ENCODE data around the gene PLXNA4.
A peak's percentile ranks its signal among the peaks of the same experiment; 100 is the strongest.

PLXNA4 gene

DNA sequence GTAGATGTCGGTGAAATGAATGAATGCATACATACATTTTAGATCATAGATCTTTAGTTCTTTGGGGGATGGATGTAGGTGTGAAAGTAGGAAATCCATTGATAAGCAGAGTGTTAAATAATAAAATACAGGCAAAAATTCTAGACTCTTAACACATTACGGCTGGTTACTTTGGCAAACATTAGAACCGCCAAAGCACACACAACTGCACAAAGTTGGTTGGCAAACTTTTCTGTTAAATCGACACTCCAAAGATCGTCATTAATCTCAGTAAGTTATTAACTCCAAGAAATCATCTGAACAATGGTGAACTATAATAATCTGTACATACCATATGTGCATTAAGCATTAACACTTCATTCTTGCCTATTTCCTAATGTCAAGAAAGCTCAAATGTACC is 231.2 kb downstream of the PLXNA4 start:
- no peak overlapping the region for H4K8ac ChIP-seq (ENCODE audit: low read length)
- H3K9me3 ChIP-seq (ENCODE audit: control insufficient read depth, low read length): no peaks in the 10 kb centered on the region
- DNase-seq: no peak
- H2BK12ac ChIP-seq (ENCODE audit: low read length in 2 of 2): no peak overlapping the region
- H3K23ac ChIP-seq (ENCODE audit: low read length in 2 of 2): no peak overlapping the region
- H2AFZ ChIP-seq (ENCODE audit: low read depth, low read length): no peak overlapping the region
- no peaks in the 10 kb centered on the region for H3K36me3 ChIP-seq (ENCODE audit: control insufficient read depth in 1 of 2, insufficient read depth in 2 of 2, low read depth in 1 of 2, low read length in 2 of 2)
- no peak overlapping the region for H2BK15ac ChIP-seq (ENCODE audit: low read depth, poor library complexity, severe bottlenecking)
- no peak overlapping the region for H2BK5ac ChIP-seq (ENCODE audit: low read depth, low read length, poor library complexity, severe bottlenecking)
- H3K9ac ChIP-seq (ENCODE audit: low read length): no peak overlapping the region
- H2BK120ac ChIP-seq (ENCODE audit: low read depth, low read length): no peak overlapping the region
- no peak overlapping the region for H3K4me3 ChIP-seq (ENCODE audit: insufficient read depth in 1 of 2, low read depth in 1 of 2, low read length in 2 of 2)
- H3K79me1 ChIP-seq (replicated peaks; ENCODE audit: low read length, poor library complexity, severe bottlenecking): no peaks in the 10 kb centered on the region
- H3K14ac ChIP-seq (ENCODE audit: low read length in 2 of 2): no peak overlapping the region
- no peak overlapping the region for H3K4me2 ChIP-seq (ENCODE audit: low read length, poor library complexity, severe bottlenecking)
- H3K4ac ChIP-seq (ENCODE audit: low read depth in 1 of 2, low read length in 2 of 2): no peak overlapping the region
- H3K4me1 ChIP-seq (ENCODE audit: control insufficient read depth, insufficient read depth, low read depth, low read length): no peaks in the 10 kb centered on the region
- H3K27ac ChIP-seq (ENCODE audit: low read length, poor library complexity, severe bottlenecking): no peak overlapping the region
- 94% methylated on average over 4 of the region's 5 CpGs for WGBS
- H3K27me3 ChIP-seq (ENCODE audit: control insufficient read depth in 1 of 2, insufficient read depth in 1 of 2, low read length in 2 of 2): peaks cover 7 to 17% of the 10 kb centered on the region in 2 experiments
- H3K18ac ChIP-seq (ENCODE audit: low read depth in 1 of 2, low read length in 2 of 2): no peak overlapping the region
- H2AK5ac ChIP-seq (ENCODE audit: low read length, severe bottlenecking): no peak overlapping the region
- H4K91ac ChIP-seq (ENCODE audit: low read length): no peak overlapping the region

DNA sequence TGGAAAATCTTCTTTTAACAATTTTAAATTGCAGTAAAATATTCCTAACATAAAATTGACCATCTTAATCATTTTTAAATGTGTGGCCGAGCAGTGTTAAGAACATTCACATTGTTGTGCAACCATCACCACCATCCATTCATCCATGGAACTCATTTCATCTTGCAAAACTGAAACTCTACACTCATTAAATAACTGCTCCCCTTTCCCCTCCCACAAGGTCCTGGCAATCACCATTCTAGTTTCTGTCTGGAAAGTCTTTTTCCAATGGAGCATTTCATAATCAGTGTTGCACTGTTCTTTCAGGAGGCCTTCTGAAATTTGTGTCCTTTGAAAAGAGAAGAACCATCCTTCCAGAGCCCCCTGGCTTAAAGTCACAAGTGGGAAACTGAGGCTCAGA is 233.1 kb downstream of the PLXNA4 start:
- Histone ChIP-seq H3K9ac (ENCODE audit: low read length) (no peak overlapping the region), H3K9me3 (ENCODE audit: control insufficient read depth, low read length) (no peaks in the 10 kb centered on the region), H3K27me3 (ENCODE audit: control insufficient read depth in 1 of 2, insufficient read depth in 1 of 2, low read length in 2 of 2) (peaks cover 2 to 17% of the 10 kb centered on the region in 2 experiments), H3K4me1 (ENCODE audit: control insufficient read depth, insufficient read depth, low read depth, low read length) (no peaks in the 10 kb centered on the region), H2BK12ac (ENCODE audit: low read length in 2 of 2) (no peak overlapping the region), H3K27ac (ENCODE audit: low read length, poor library complexity, severe bottlenecking) (no peak overlapping the region), H3K4ac (ENCODE audit: low read depth in 1 of 2, low read length in 2 of 2) (no peak overlapping the region), H3K14ac (ENCODE audit: low read length in 2 of 2) (no peak overlapping the region), H2AFZ (ENCODE audit: low read depth, low read length) (no peak overlapping the region), H4K8ac (ENCODE audit: low read length) (no peak overlapping the region), H4K91ac (ENCODE audit: low read length) (no peak overlapping the region), H3K18ac (ENCODE audit: low read depth in 1 of 2, low read length in 2 of 2) (no peak overlapping the region), H3K79me1 (replicated peaks; ENCODE audit: low read length, poor library complexity, severe bottlenecking) (no peaks in the 10 kb centered on the region), H3K23ac (ENCODE audit: low read length in 2 of 2) (no peak overlapping the region), H2AK5ac (ENCODE audit: low read length, severe bottlenecking) (no peak overlapping the region), H2BK120ac (ENCODE audit: low read depth, low read length) (no peak overlapping the region), H2BK5ac (ENCODE audit: low read depth, low read length, poor library complexity, severe bottlenecking) (no peak overlapping the region), H3K4me2 (ENCODE audit: low read length, poor library complexity, severe bottlenecking) (no peak overlapping the region), H3K4me3 (ENCODE audit: insufficient read depth in 1 of 2, low read depth in 1 of 2, low read length in 2 of 2) (no peak overlapping the region), H2BK15ac (ENCODE audit: low read depth, poor library complexity, severe bottlenecking) (no peak overlapping the region), H3K36me3 (ENCODE audit: control insufficient read depth in 1 of 2, insufficient read depth in 2 of 2, low read depth in 1 of 2, low read length in 2 of 2) (no peaks in the 10 kb centered on the region)
- DNase-seq: no peak
- WGBS: 97% methylated on average over 1 of the region's 1 CpG

- H2BK120ac ChIP-seq (ENCODE audit: low read depth, low read length): no peak overlapping the region
- H4K8ac ChIP-seq (ENCODE audit: low read length): no peak overlapping the region
- H3K4me2 ChIP-seq (ENCODE audit: low read length, poor library complexity, severe bottlenecking): no peak overlapping the region
- no peaks in the 10 kb centered on the region for H3K4me1 ChIP-seq (ENCODE audit: control insufficient read depth, insufficient read depth, low read depth, low read length)
- no peaks in the 10 kb centered on the region for H3K36me3 ChIP-seq (ENCODE audit: control insufficient read depth in 1 of 2, insufficient read depth in 2 of 2, low read depth in 1 of 2, low read length in 2 of 2)
- H3K9me3 ChIP-seq (ENCODE audit: control insufficient read depth, low read length): no peaks in the 10 kb centered on the region
- peak overlapping the region in 1 of 2 experiments; percentile 9 for H3K23ac ChIP-seq (ENCODE audit: low read length in 2 of 2)
- no peak overlapping the region for H2AK5ac ChIP-seq (ENCODE audit: low read length, severe bottlenecking)
- no peak overlapping the region for H3K4me3 ChIP-seq (ENCODE audit: insufficient read depth in 1 of 2, low read depth in 1 of 2, low read length in 2 of 2)
- no peaks in the 10 kb centered on the region for H3K27me3 ChIP-seq (ENCODE audit: control insufficient read depth in 1 of 2, insufficient read depth in 1 of 2, low read length in 2 of 2)
- no peak overlapping the region for H3K18ac ChIP-seq (ENCODE audit: low read depth in 1 of 2, low read length in 2 of 2)
- no peak overlapping the region for H2BK5ac ChIP-seq (ENCODE audit: low read depth, low read length, poor library complexity, severe bottlenecking)
- no peak overlapping the region for H4K91ac ChIP-seq (ENCODE audit: low read length)
- no peaks in the 10 kb centered on the region for H3K79me1 ChIP-seq (replicated peaks; ENCODE audit: low read length, poor library complexity, severe bottlenecking)
- 97% methylated on average over 4 of the region's 4 CpGs for WGBS
- no peak overlapping the region for H2AFZ ChIP-seq (ENCODE audit: low read depth, low read length)
- no peak overlapping the region for H3K4ac ChIP-seq (ENCODE audit: low read depth in 1 of 2, low read length in 2 of 2)
- H3K9ac ChIP-seq (ENCODE audit: low read length): no peak overlapping the region
- no peak overlapping the region for H2BK15ac ChIP-seq (ENCODE audit: low read depth, poor library complexity, severe bottlenecking)
- H3K14ac ChIP-seq (ENCODE audit: low read length in 2 of 2): no peak overlapping the region
- H2BK12ac ChIP-seq (ENCODE audit: low read length in 2 of 2): no peak overlapping the region
- H3K27ac ChIP-seq (ENCODE audit: low read length, poor library complexity, severe bottlenecking): no peak overlapping the region
- no peak for DNase-seq
Observed at GRCh38 chr7:132337450-132338080, 238.7 kb downstream of the PLXNA4 start.

DNA sequence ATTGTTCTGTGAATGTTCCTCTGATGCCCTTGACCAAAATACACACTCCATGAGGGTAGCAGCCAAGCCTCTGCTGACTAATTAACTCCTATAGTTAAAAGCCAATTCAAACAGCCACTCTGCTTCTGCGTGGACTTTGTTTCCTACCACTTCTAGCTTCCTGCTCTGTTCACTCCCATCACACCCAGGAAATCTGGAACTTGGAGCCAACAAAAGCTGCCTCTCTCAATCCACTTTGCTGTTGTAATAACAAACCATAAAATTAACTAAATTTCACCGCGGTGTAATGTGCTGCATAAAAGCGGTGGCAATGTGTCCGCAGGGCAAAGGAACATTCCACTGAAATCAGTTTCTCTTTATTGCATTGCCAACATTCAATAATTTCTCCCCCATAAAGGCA is 239.5 kb downstream of the PLXNA4 start:
- Histone ChIP-seq H3K79me1 (replicated peaks; ENCODE audit: low read length, poor library complexity, severe bottlenecking) (no peaks in the 10 kb centered on the region), H3K23ac (ENCODE audit: low read length in 2 of 2) (no peak overlapping the region), H3K4me3 (ENCODE audit: insufficient read depth in 1 of 2, low read depth in 1 of 2, low read length in 2 of 2) (no peak overlapping the region), H3K9me3 (ENCODE audit: control insufficient read depth, low read length) (no peaks in the 10 kb centered on the region), H3K18ac (ENCODE audit: low read depth in 1 of 2, low read length in 2 of 2) (no peak overlapping the region), H3K4me1 (ENCODE audit: control insufficient read depth, insufficient read depth, low read depth, low read length) (no peaks in the 10 kb centered on the region), H4K91ac (ENCODE audit: low read length) (no peak overlapping the region), H3K9ac (ENCODE audit: low read length) (no peak overlapping the region), H2BK15ac (ENCODE audit: low read depth, poor library complexity, severe bottlenecking) (no peak overlapping the region), H4K8ac (ENCODE audit: low read length) (no peak overlapping the region), H3K36me3 (ENCODE audit: control insufficient read depth in 1 of 2, insufficient read depth in 2 of 2, low read depth in 1 of 2, low read length in 2 of 2) (no peaks in the 10 kb centered on the region), H3K27ac (ENCODE audit: low read length, poor library complexity, severe bottlenecking) (no peak overlapping the region), H2BK12ac (ENCODE audit: low read length in 2 of 2) (no peak overlapping the region), H2AFZ (ENCODE audit: low read depth, low read length) (no peak overlapping the region), H2AK5ac (ENCODE audit: low read length, severe bottlenecking) (no peak overlapping the region), H3K27me3 (ENCODE audit: control insufficient read depth in 1 of 2, insufficient read depth in 1 of 2, low read length in 2 of 2) (no peaks in the 10 kb centered on the region), H2BK120ac (ENCODE audit: low read depth, low read length) (no peak overlapping the region), H2BK5ac (ENCODE audit: low read depth, low read length, poor library complexity, severe bottlenecking) (no peak overlapping the region), H3K14ac (ENCODE audit: low read length in 2 of 2) (no peak overlapping the region), H3K4ac (ENCODE audit: low read depth in 1 of 2, low read length in 2 of 2) (no peak overlapping the region), H3K4me2 (ENCODE audit: low read length, poor library complexity, severe bottlenecking) (no peak overlapping the region)
- no peak for DNase-seq
- WGBS: 86% methylated on average over 5 of the region's 5 CpGs
